SK-N-SH (cell line): Measurements from ENCODE around the gene MOCOS. TPM values are rescaled to one million over a fixed set of nuclear protein-coding genes. Genes with fewer than 3 reads are reported as not detected.

ENCODE experiments used
- CTCF ChIA-PET: fragments of 300-600, 350-600 bp; formaldehyde crosslinking; extraction: SDS; loops from one replicate; lab custom pipeline; 2021; lab: Yijun Ruan, JAX
- POLR2A ChIA-PET: fragments of 350-600 bp; sonication (Branson Sonifier 250); formaldehyde crosslinking; extraction: SDS; loops from one replicate; lab custom pipeline; 2020; ENCODE audit warnings: antibody characterized with exemption, inconsistent platforms; lab: Yijun Ruan, JAX
- DNase-seq: peaks from one replicate; pipeline ENCODE4 v3.0.0; 2012
- H2AFZ ChIP-seq: fragments of 200-600 bp; sonication (generic); 2 replicates; pipeline ENCODE4 v1.8.1; 2016; ENCODE audit warnings: antibody characterized with exemption, mild to moderate bottlenecking, low read depth
- H3F3A ChIP-seq: fragments of 200-600 bp; sonication (generic); replicated peaks from 2 replicates; pipeline ENCODE3; 2016; ENCODE audit warnings: antibody characterized with exemption, mild to moderate bottlenecking; ENCODE audit not compliant: insufficient read depth
- H3K27ac ChIP-seq, 2 experiments: fragments of 200-500 bp in 1 of 2; fragments of 200-600 bp in 1 of 2; sonication (Bioruptor generic) in 1 of 2; sonication (generic), shearing (Covaris generic) in 1 of 2; 2 replicates each; pipeline versions ENCODE4 v1.5.1 to v1.6.1; 2014 to 2016; ENCODE audit warnings: low read depth in 2 of 2, inconsistent platforms in 1 of 2, low read length in 1 of 2, mild to moderate bottlenecking in 1 of 2, mixed read lengths in 1 of 2
- H3K27me3 ChIP-seq: fragments of 200-600 bp; sonication (generic), shearing (Covaris generic); 2 replicates; pipeline ENCODE4 v1.6.1; 2016; ENCODE audit warnings: mixed run types; ENCODE audit not compliant: insufficient read depth
- H3K36me3 ChIP-seq, 2 experiments: fragments of 200-500 bp in 1 of 2; fragments of 200-600 bp in 1 of 2; sonication (Bioruptor generic) in 1 of 2; sonication (generic) in 1 of 2; replicated peaks in 1 of 2; 2 replicates each; pipeline versions ENCODE3 to v1.5.1; 2014 to 2016; ENCODE audit warnings: low read length in 1 of 2, mild to moderate bottlenecking in 1 of 2; ENCODE audit not compliant: insufficient read depth in 2 of 2, control insufficient read depth in 1 of 2
- H3K4me1 ChIP-seq, 2 experiments: fragments of 200-500 bp in 1 of 2; fragments of 200-600 bp in 1 of 2; sonication (Bioruptor generic) in 1 of 2; sonication (generic), shearing (Covaris generic) in 1 of 2; 2 replicates each; pipeline versions ENCODE4 v1.5.1 to v1.6.1; 2014 to 2016; ENCODE audit warnings: low read depth in 1 of 2, low read length in 1 of 2, mixed run types in 1 of 2; ENCODE audit not compliant: insufficient read depth in 2 of 2, control insufficient read depth in 1 of 2
- H3K4me2 ChIP-seq: fragments of 200-600 bp; sonication (generic), shearing (Covaris generic); 2 replicates; pipeline ENCODE4 v1.6.1; 2017; ENCODE audit warnings: mixed run types
- H3K4me3 ChIP-seq, 2 experiments: fragments of 200-500 bp in 1 of 2; fragments of 200-600 bp in 1 of 2; sonication (Bioruptor generic) in 1 of 2; sonication (generic), shearing (Covaris generic) in 1 of 2; 2 replicates each; pipeline versions ENCODE4 v1.5.1 to v1.8.1; 2014 to 2016; ENCODE audit warnings: low read depth in 2 of 2, inconsistent platforms in 1 of 2, low read length in 1 of 2, mild to moderate bottlenecking in 1 of 2, mixed read lengths in 1 of 2, moderate library complexity in 1 of 2
- H3K79me2 ChIP-seq: fragments of 200-600 bp; sonication (generic); 2 replicates; pipeline ENCODE4 v1.8.1; 2017; ENCODE audit warnings: mild to moderate bottlenecking; ENCODE audit not compliant: insufficient read depth
- H3K9ac ChIP-seq: fragments of 200-600 bp; sonication (generic); 2 replicates; pipeline ENCODE4 v1.6.1; 2017; ENCODE audit warnings: mixed run types
- H3K9me2 ChIP-seq: fragments of 200-600 bp; sonication (generic); 2 replicates; pipeline ENCODE4 v1.6.1; 2017; ENCODE audit warnings: mixed run types
- H3K9me3 ChIP-seq: fragments of 200-600 bp; sonication (generic); 2 replicates; pipeline ENCODE4 v1.6.1; 2017; ENCODE audit warnings: mixed run types, mild to moderate bottlenecking, moderate library complexity
- H4K20me1 ChIP-seq: fragments of 200-600 bp; sonication (generic); 2 replicates; pipeline ENCODE4 v1.6.1; 2017; ENCODE audit warnings: mild to moderate bottlenecking, mixed run types; ENCODE audit not compliant: insufficient read depth
- CHD2 ChIP-seq: fragments of 150-350 bp; IDR thresholded peaks from 2 replicates; pipeline ENCODE4 v1.6.1; 2018; ENCODE audit warnings: low read length; ENCODE audit not compliant: partially characterized antibody
- CTCF ChIP-seq: fragments of 200-600 bp; sonication (generic); IDR thresholded peaks from 2 replicates; pipeline ENCODE4 v1.6.1; 2017; ENCODE audit warnings: antibody characterized with exemption, mild to moderate bottlenecking, moderate library complexity
- ELF1 ChIP-seq: IDR thresholded peaks from 2 replicates; pipeline ENCODE4 v1.4.0; 2012
- EP300 ChIP-seq, 2 experiments: IDR thresholded peaks; 2 replicates each; pipeline versions ENCODE4 v1.4.0 to v1.6.1; 2012; ENCODE audit warnings: borderline replicate concordance in 1 of 2, low read depth in 1 of 2, low read length in 1 of 2
- EZH2phosphoT487 ChIP-seq: fragments of 200-600 bp; sonication (generic); IDR thresholded peaks from 2 replicates; pipeline ENCODE4 v1.6.1; 2017; ENCODE audit warnings: low read depth, mixed run types, mild to moderate bottlenecking, antibody characterized with exemption, moderate library complexity, borderline replicate concordance
- FOXJ3 ChIP-seq: sonication (generic); formaldehyde crosslinking; IDR thresholded peaks from 2 replicates; pipeline ENCODE4 v1.5.1; 2020; ENCODE audit warnings: mild to moderate bottlenecking, missing genetic modification reagents
- GATA2 ChIP-seq: sonication (generic); formaldehyde crosslinking; IDR thresholded peaks from 2 replicates; pipeline ENCODE4 v1.5.0; 2020; ENCODE audit warnings: mild to moderate bottlenecking, missing genetic modification reagents
- MAX ChIP-seq: IDR thresholded peaks from 2 replicates; pipeline ENCODE4 v1.4.0; 2012; ENCODE audit warnings: low read depth
- MEF2A ChIP-seq: IDR thresholded peaks from 2 replicates; pipeline ENCODE4 v1.4.0; 2012; ENCODE audit warnings: low read depth, borderline replicate concordance
- MXI1 ChIP-seq: IDR thresholded peaks from 2 replicates; pipeline ENCODE4 v1.6.1; 2012; ENCODE audit warnings: mild to moderate bottlenecking, low read depth, low read length, improper control_type of control experiment
- RCOR1 ChIP-seq: fragments of 150-350 bp; IDR thresholded peaks from 2 replicates; pipeline ENCODE4 v1.6.1; 2017; ENCODE audit warnings: antibody characterized with exemption, low read length
- RFX5 ChIP-seq: IDR thresholded peaks from 2 replicates; pipeline ENCODE4 v1.6.1; 2012; ENCODE audit warnings: mild to moderate bottlenecking, improper control_type of control experiment, low read length
- SMC3 ChIP-seq: IDR thresholded peaks from 2 replicates; pipeline ENCODE4 v1.6.1; 2012; ENCODE audit warnings: low read depth, low read length, improper control_type of control experiment
- TCF12 ChIP-seq: IDR thresholded peaks from 2 replicates; pipeline ENCODE4 v1.4.0; 2012
- TEAD4 ChIP-seq: IDR thresholded peaks from 2 replicates; pipeline ENCODE4 v1.4.0; 2012; ENCODE audit warnings: mild to moderate bottlenecking, borderline replicate concordance; ENCODE audit not compliant: insufficient read depth
- USF1 ChIP-seq: IDR thresholded peaks from 2 replicates; pipeline ENCODE4 v1.4.0; 2012; ENCODE audit warnings: low read depth, borderline replicate concordance
- USF2 ChIP-seq: fragments of 150-350 bp; IDR thresholded peaks from 2 replicates; pipeline ENCODE4 v1.6.1; 2017; ENCODE audit warnings: antibody characterized with exemption, low read length, low read depth, borderline replicate concordance
- YY1 ChIP-seq: IDR thresholded peaks from 2 replicates; pipeline ENCODE4 v1.4.0; 2012; ENCODE audit warnings: low read depth, mild to moderate bottlenecking
- ZBTB33 ChIP-seq: IDR thresholded peaks from 2 replicates; pipeline ENCODE4 v1.4.0; 2012; ENCODE audit warnings: low read depth, borderline replicate concordance
- WGBS: methylation state at CpG from one replicate; pipeline ENCODE4 v1.1.6; 2017; ENCODE audit warnings: low lambda C conversion rate; 5-methylcytosine and 5-hydroxymethylcytosine counted together
- polyA plus RNA-seq, 3 experiments: library from polyadenylated mRNA; depleted of rRNA; stranded (reverse); fragments of >200 nt; gene quantifications; 2 replicates each; pipeline ENCODE4 v1.2.3, GENCODE V29; 2012

MOCOS gene
- polyA plus RNA-seq, 1 of the 3 experiments (the other 2 are of a cell fraction), result 1.2 TPM

GRCh38 chr18:36288689-36289088, 101.4 kb downstream of the MOCOS start (continued):
- TF ChIP-seq MXI1 (no peak), YY1 (no peak), USF1 (no peak), MEF2A (no peak), MAX (no peak), EZH2phosphoT487 (no peak), ELF1 (no peak), RFX5 (no peak), EP300 (IDR thresholded peaks at IDR 0.05; ENCODE audit: borderline replicate concordance in 1 of 2, low read depth in 1 of 2, low read length in 1 of 2) (no peak), SMC3 (no peak)

- Histone ChIP-seq H3K9me2 (no peaks in the 10 kb centered on the region), H3K27me3 (peaks cover 6% of the 10 kb centered on the region; the same call in 1 of the 2 replicates), H3K4me3 (no peak overlapping the region), H3K79me2 (no peaks in the 10 kb centered on the region), H2AFZ (no peak overlapping the region), H3K4me1 (peaks cover 0 to 4% of the 10 kb centered on the region in 2 experiments; a peak in 2 of 4 replicates), H4K20me1 (no peaks in the 10 kb centered on the region), H3K9ac (no peak overlapping the region), H3K9me3 (peaks cover under 1% of the 10 kb centered on the region; the same call in 1 of the 2 replicates), H3F3A (no peaks in the 10 kb centered on the region), H3K27ac (no peak overlapping the region), H3K4me2 (no peak overlapping the region), H3K36me3 (no peaks in the 10 kb centered on the region)
- POLR2A ChIA-PET, result no interaction called here
- no peak for DNase-seq
- CTCF ChIA-PET, result interaction anchor here (1.5 to 2.6 kb wide), 3 partner anchors 119 to 538 kb away, joined by 3 to 9 read pairs (median 4); no protein-coding TSS in a partner anchor
- TF ChIP-seq RCOR1 (no peak), GATA2 (no peak), TCF12 (no peak), USF1 (no peak), USF2 (no peak), MXI1 (no peak), TEAD4 (no peak), EP300 (IDR thresholded peaks at IDR 0.05; ENCODE audit: borderline replicate concordance in 1 of 2, low read depth in 1 of 2, low read length in 1 of 2) (no peak), CTCF (no peak), ZBTB33 (no peak), CHD2 (no peak), FOXJ3 (CRISPR knock-in tag) (no peak)
- WGBS, result 38% methylated on average over 1 of the region's 1 CpG
Measured at GRCh38 chr18:36294031-36294430, 106.7 kb downstream of the MOCOS start.
